ENCODE results near the gene OLFM2.
"Not testable (repeated sequence)": the region's sequence is repeated elsewhere in the genome, so short reads cannot be mapped to it uniquely, and the experiment has no call there.

OLFM2 gene

DNA sequence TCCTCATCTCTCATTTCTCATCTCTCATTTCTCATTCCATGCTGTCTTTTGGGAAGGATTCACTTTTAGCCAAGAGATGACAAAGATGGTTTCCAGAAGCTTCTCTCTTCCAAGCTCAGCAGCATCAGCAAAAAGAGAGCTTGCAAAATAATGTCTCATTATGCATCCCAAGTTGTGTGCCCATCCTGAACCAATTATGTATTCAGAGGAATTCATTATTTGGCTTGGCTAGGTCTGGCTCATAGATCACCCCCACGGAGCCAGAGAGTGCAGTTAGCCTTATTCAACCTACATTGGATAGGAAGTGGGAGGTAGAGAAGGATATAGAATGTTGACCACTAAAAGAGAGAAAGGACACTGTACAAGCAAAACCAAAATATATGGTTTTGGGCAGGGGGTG lies 5.4 kb upstream of the OLFM2 start:
- no peak for DNase-seq (ENCODE audit: low read depth)

- no peak for DNase-seq (ENCODE audit: low read depth)
Observed at GRCh38 chr19:9941231-9941630, 4.9 kb upstream of the OLFM2 start.

DNA sequence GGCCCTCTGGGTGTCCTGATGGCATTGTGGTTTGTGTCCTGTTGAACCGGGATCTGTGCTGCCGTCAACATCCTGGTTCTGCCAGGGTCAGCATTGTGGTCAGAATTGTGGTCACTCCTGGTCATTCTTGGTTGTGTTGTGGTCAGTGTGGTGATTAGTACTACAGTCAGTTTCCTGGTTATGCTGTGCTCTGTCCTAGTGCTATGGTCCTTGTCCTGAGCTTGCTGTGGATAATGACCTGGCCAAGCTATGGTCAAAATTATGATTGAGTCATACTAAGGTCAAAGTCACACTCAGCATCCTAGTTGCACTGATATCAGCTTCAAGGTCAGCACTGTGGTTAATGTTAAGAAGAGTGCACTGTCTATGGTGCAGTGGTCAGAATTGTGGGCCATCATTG lies 4.5 kb upstream of the OLFM2 start:
- DNase-seq (ENCODE audit: low read depth) = no peak

DNA sequence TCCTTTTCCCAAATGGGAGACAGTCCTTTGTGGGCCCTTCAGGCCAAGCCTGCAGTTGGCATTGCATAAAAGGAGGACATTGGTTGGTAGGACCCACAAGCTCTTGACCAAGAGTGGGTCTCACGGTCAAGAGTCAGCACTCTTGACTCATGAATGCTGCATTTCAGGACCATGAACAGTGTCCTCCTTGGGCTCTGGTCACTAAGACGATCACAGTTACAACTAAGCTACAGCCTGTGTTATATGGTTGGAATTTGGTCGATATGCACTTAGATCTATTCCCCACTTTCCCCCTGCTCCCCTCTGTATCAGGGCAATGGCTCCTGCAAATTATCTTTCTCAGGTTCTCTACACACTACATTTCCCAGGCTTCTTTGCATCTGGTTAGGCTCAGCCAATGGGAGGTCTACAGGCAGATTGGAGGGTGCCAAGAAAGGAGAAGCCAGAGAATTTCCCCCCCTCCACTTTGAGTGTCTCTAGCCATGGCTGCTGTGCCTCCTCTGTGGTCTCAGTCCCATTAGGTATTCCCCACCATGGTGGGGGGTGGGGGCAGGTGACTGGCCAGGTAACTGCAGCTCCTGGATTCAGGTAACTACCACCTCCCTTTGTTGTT lies 3.1 kb upstream of the OLFM2 start:
- no peak for DNase-seq (ENCODE audit: low read depth)

- DNase-seq (ENCODE audit: low read depth) = no peak
Observed at GRCh38 chr19:9937001-9937411, 691 bp upstream of the OLFM2 start.

DNA sequence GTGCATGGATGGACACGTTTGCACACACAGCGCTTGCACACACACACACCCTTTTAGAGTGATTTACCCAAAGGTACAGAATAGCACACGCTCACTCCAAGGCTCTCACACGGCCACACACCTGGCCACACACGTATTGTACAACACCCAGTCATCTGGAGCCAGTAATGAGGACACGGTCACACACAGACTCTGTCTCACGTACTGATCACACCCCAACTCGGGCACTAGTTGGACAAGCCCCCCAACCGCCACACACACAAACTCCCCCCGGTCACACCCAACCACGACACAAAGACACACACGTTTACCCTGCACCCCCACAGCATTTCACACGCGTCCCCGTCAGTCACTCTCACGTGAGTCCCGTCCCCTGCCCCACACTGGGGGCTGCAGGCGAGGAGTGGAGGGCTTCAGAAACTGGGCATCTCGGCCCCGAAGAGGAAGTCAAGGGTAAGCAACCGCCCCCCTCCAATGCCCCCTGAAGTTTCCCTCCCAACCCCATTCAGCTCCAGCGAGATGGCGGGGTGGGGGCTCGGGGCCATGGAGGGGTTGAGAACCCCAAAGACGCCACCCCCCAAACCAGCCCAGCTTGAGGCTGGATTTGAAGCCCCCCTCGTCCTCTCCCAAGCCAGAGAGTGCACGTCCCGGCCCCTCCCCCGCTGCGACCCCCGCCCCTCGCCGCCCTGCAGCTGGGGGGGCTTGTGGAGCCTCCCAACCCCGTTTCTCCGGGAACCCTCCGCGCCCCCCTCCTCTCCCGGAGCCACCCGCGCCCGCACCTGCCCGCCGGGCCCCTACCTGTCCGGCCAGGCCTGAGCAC lies 599 bp downstream of the OLFM2 start:
- no peak for DNase-seq (ENCODE audit: low read depth)

- DNase-seq (ENCODE audit: low read depth) = peak; percentile 62
Observed at GRCh38 chr19:9934132-9934950, 2.0 kb downstream of the OLFM2 start.

GRCh38 chr19:9932835-9933234 lies 3.5 kb downstream of the OLFM2 start:
- DNase-seq (ENCODE audit: low read depth) = no peak

DNA sequence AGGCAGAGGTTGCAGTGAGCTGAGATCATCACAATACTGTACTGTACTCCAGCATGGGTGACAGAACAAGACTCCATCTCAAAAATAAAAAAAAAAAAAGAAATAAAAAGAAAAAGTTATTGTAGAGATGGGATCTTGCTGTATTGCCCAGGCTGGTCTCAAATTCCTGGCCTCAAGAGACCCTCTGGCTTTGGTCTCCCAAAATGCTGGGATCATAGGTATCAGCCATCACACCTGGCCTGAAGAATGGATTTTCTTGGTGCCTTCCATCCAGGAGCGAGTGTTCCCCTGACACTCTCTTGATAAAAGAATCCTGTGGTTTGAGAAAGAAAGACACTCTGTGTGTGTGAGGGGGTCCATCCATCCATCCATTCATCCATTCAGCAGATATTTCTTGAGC lies 4.7 kb downstream of the OLFM2 start:
- no peak for DNase-seq (ENCODE audit: low read depth)

DNA sequence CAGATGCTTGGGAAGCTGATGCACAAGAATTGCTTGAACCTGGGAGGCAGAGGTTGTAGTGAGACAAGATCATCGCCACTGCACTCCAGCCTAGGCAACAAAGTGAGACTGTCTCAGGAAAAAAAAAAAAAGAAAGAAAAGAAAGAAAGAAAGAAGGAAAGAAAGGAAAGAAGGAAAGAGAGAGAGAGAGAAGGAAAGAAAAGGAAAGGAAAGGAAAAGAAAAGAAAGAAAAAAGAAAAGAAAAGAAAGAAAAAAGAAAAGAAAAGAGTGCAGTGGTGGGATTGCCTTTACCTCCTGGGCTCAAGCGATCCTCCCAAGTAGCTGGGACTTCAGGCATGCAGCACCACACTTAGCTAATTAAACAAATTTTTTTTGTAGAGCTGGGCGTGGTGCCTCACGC lies 12.9 kb downstream of the OLFM2 start:
- no peak for DNase-seq (ENCODE audit: low read depth)

DNA sequence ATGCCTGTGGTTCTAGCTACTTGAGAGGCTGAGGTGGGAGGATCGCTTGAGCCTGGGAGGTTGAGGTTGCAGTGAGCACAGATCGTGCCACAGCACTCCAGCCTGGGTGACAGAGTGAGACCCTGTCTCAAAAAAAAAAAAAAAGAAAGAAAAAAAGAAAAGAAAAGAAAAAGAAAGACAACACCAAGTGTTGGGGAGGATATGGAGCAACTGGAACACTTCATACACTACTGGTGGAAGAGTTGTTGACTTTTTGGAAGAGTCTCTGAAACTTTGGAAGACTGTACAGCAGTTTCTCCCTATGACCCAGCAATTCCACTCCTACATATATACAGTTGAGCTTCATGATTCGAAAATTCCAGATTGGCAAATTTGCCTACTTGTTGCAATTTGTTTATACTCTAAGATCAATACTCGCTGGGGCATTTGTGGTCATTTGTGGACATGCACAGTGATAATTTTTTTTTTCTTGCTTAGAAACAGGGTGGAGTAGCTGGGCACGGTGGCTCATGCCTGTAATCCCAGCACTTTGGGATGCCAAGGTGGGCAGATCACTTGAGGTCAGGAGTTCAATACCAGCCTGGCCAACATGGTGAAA lies 13.4 kb downstream of the OLFM2 start:
- DNase-seq (ENCODE audit: low read depth) = not testable (repeated sequence)

- DNase-seq (ENCODE audit: low read depth) = no peak
Observed at GRCh38 chr19:9917321-9917720, 19.0 kb downstream of the OLFM2 start.

DNA sequence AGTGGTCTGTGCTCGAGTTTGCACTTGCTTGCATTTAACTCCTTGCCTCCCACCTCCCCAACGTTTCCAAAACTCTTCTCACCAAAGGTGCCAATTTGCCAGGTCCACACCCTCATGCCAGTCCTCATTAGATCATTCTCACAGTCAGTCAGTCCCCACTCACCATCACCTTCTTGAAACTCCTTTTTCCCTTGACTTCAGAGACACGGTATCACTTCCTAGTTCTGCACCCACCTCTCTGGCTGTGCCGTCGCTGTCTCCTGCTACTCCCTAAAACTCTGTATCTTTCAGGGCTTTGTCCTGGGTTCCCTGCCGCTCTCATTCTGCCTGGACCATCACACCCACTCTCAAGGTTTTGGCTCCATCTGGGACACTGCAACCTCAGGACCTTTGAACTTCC lies 19.6 kb downstream of the OLFM2 start:
- DNase-seq (ENCODE audit: low read depth) = no peak

DNA sequence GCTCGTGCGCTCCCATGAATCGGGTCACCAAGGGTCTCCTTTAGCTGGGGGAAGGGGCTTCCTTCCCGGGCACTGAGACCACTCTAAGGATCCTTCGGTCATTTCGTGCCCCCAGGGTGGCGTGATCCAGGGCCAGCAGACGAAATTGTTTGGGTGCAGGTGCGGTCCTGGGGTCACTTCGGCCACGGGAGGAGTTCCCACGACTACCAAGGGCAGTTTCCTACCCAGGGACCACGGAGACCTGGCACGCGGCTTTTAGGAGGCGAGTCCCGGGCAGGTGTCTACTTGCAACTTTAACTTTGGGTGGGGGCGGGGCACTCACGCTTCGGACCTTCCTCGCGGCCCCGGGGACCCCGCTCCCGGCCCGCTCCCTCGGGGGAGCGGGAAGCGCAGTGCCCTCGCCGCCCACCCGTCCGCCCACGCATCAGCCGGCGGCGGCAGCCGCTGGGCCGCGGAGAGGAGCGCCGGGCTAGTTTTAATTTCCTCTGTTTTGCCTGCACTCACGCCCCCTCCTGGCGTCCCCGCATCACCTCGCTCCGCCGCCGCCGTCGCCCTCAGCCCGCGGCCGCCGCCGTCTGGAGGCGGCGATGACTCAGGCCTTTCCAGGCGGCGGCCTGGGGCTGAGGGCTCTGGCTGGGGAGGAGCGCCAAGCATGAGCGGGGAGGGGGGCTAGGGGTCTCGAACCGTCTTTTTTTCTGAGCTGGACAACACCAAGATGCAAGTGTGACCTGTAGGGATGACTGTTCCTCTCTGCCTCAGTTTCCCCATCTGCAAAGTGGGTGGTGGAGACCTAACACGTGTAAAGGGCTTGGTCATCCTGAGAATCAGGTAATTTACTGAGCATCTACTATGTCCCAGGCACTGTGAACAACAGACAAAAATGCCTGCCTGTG lies 21.8 kb downstream of the OLFM2 start:
- peak; percentile 76 for DNase-seq (ENCODE audit: low read depth)

DNA sequence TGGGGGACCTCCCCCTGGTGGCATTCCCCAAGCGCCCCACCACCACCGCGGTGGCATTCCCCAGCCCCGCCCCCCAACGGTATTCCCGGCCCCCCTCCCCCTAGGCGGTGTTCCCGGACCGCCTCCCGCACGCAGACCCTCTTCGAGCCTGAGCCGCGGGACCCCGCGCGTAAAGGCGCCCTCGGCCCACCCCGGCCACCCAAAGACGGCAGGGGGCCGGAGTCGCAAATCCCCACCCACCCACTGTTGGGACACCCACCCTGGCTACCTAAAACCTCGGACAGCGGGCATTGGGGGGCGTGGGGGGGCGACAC lies 22.4 kb downstream of the OLFM2 start:
- DNase-seq (ENCODE audit: low read depth) = no peak

- peak; percentile 9 for DNase-seq (ENCODE audit: low read depth)
Observed at GRCh38 chr19:9913237-9914000, 22.9 kb downstream of the OLFM2 start.

- no peak for DNase-seq (ENCODE audit: low read depth)
Observed at GRCh38 chr19:9912551-9913236, 23.6 kb downstream of the OLFM2 start.

DNA sequence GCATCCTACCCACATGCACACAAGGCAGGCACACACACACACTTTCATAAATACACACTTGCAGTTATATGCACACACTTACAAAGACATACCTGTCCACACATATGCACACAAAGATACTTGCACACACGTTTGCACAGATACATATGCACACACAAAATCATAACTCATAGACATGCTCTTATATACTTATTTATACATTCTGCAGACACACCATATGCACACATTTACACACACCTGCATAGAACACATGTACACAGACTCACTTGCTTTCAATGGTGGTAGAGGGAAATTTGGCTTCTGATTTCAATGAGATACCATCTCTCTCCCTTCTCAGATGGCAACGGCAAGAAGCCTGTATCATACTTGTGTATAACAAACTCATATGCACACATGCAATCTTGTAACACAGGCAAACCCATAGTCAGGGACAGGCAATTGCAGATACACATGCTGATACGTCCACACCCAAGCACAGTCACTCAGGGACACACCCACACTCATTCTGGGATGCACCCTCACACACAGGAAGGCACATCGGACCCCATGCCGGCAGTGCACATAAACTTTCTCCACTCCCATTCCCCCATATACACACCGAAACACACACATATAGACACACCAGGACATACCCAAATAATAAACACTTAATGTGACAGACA lies 24.7 kb downstream of the OLFM2 start:
- no peak for DNase-seq (ENCODE audit: low read depth)

DNA sequence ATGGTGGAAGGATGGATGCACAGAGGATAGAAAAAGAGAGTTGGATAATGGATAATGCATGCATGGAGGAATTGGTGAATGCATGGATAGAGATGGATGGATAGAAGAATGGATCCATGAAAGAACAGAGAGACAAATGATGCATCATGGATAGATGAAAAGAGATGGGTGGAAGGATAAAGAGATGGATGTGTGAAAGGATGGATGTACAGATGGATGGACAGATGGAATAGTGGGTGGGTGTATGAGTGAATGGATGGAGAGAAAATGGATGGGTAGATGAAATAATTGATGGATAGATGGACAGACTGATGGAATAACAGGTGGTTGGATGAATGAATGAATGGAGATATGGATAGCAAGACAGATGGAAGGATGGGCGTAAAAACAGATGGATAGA lies 25.7 kb downstream of the OLFM2 start:
- no peak for DNase-seq (ENCODE audit: low read depth)

GRCh38 chr19:9909251-9909650 lies 27.1 kb downstream of the OLFM2 start:
- no peak for DNase-seq (ENCODE audit: low read depth)
